Karpas-422 (cell line): Measurements from ENCODE around the gene TNFRSF12A. TPM values are rescaled to one million over a fixed set of nuclear protein-coding genes. Genes with fewer than 3 reads are reported as not detected.

Source experiments
- DNase-seq: peaks from one replicate; pipeline ENCODE4 v3.0.0-alpha.2; 2015
- H2AFZ ChIP-seq: fragments of 200-600 bp; sonication (generic); 2 replicates; pipeline ENCODE4 v1.6.1; 2014; ENCODE audit warnings: antibody characterized with exemption, low read length, mixed read lengths
- H3K27ac ChIP-seq: fragments of 200-600 bp; sonication (generic); 2 replicates; pipeline ENCODE4 v1.5.1; 2014; ENCODE audit warnings: mild to moderate bottlenecking, low read length, moderate library complexity
- H3K27me3 ChIP-seq: fragments of 200-600 bp; sonication (generic); 2 replicates; pipeline ENCODE4 v1.6.1; 2014; ENCODE audit warnings: low read length, mixed read lengths
- H3K36me3 ChIP-seq: fragments of 200-600 bp; sonication (generic); 2 replicates; pipeline ENCODE4 v1.6.1; 2014; ENCODE audit warnings: low read length, mixed read lengths; ENCODE audit not compliant: insufficient read depth
- H3K4me1 ChIP-seq: fragments of 200-600 bp; sonication (generic); 2 replicates; pipeline ENCODE4 v1.6.1; 2014; ENCODE audit warnings: mild to moderate bottlenecking, low read length, mixed read lengths
- H3K4me2 ChIP-seq: fragments of 200-600 bp; sonication (generic); 2 replicates; pipeline ENCODE4 v1.6.1; 2014; ENCODE audit warnings: low read length, low read depth, mild to moderate bottlenecking; ENCODE audit not compliant: poor library complexity, severe bottlenecking
- H3K4me3 ChIP-seq: fragments of 200-600 bp; sonication (generic); 2 replicates; pipeline ENCODE4 v1.5.1; 2014; ENCODE audit warnings: mild to moderate bottlenecking, antibody characterized with exemption, low read length, mixed read lengths
- H3K79me2 ChIP-seq: fragments of 200-600 bp; sonication (generic); 2 replicates; pipeline ENCODE4 v1.6.1; 2014; ENCODE audit warnings: mild to moderate bottlenecking, low read length, mixed read lengths
- H3K9ac ChIP-seq: fragments of 200-600 bp; sonication (generic); 2 replicates; pipeline ENCODE4 v1.6.0; 2014; ENCODE audit warnings: low read length
- H3K9me2 ChIP-seq: fragments of 200-600 bp; sonication (generic), shearing (Covaris generic); replicated peaks from 2 replicates; pipeline ENCODE4 v1.6.0; 2014; ENCODE audit warnings: mild to moderate bottlenecking, low read length, moderate library complexity; ENCODE audit not compliant: insufficient read depth
- H3K9me3 ChIP-seq: fragments of 300-700, 200-600 bp; sonication (generic); 2 replicates; pipeline ENCODE4 v1.6.1; 2014; ENCODE audit warnings: low read length, mixed read lengths
- H4K20me1 ChIP-seq: fragments of 200-600 bp; sonication (generic); 2 replicates; pipeline ENCODE4 v1.6.1; 2014; ENCODE audit warnings: mild to moderate bottlenecking, antibody characterized with exemption, low read length, low read depth; ENCODE audit not compliant: insufficient read depth
- total RNA-seq: library from RNA; depleted of rRNA; stranded (reverse); fragments of >200 nt; shearing (Covaris generic); gene quantifications from 2 replicates; pipeline ENCODE4 v1.2.3, GENCODE V29; 2014; ENCODE audit warnings: low replicate concordance

TNFRSF12A gene
- total RNA-seq, 1 experiment from 2014 or later: 9.4 TPM

- no peak overlapping the region for H3K4me3 ChIP-seq
- no peaks in the 10 kb centered on the region; the same call in 1 of the 2 replicates for H3K36me3 ChIP-seq
- H3K9me3 ChIP-seq: no peaks in the 10 kb centered on the region
- no peaks in the 10 kb centered on the region for H3K9me2 ChIP-seq
- H3K4me2 ChIP-seq: no peak overlapping the region
- H3K27ac ChIP-seq: no peak overlapping the region
- no peak for DNase-seq
- H2AFZ ChIP-seq: no peak overlapping the region
- H3K27me3 ChIP-seq: no peaks in the 10 kb centered on the region
- H3K4me1 ChIP-seq: peaks cover 16% of the 10 kb centered on the region
- 0 out of 2 replicates have a peak, but pooled peaks cover 12% of the 10 kb centered on the region for H4K20me1 ChIP-seq
- no peak overlapping the region for H3K9ac ChIP-seq
- peaks cover 4% of the 10 kb centered on the region for H3K79me2 ChIP-seq
Observed at GRCh38 chr16:3028716-3029319, 8.7 kb downstream of the TNFRSF12A start.

GRCh38 chr16:3029491-3030221 is 9.5 kb downstream of the TNFRSF12A start:
- Histone ChIP-seq H3K9ac (no peak overlapping the region), H3K79me2 (peaks cover 4% of the 10 kb centered on the region), H3K4me3 (no peak overlapping the region), H4K20me1 (0 out of 2 replicates have a peak, but pooled peaks cover 12% of the 10 kb centered on the region), H3K4me1 (peaks cover 16% of the 10 kb centered on the region), H3K27ac (no peak overlapping the region), H2AFZ (no peak overlapping the region), H3K9me3 (no peaks in the 10 kb centered on the region), H3K4me2 (no peak overlapping the region), H3K27me3 (no peaks in the 10 kb centered on the region), H3K9me2 (no peaks in the 10 kb centered on the region), H3K36me3 (no peaks in the 10 kb centered on the region; the same call in 1 of the 2 replicates)
- no peak for DNase-seq

GRCh38 chr16:3030222-3031212 is 10.3 kb downstream of the TNFRSF12A start:
- DNase-seq: no peak
- Histone ChIP-seq H4K20me1 (0 out of 2 replicates have a peak, but pooled peaks cover 9% of the 10 kb centered on the region), H3K36me3 (no peaks in the 10 kb centered on the region; the same call in 1 of the 2 replicates), H3K4me1 (peaks cover 9% of the 10 kb centered on the region), H3K9me2 (no peaks in the 10 kb centered on the region), H3K9ac (no peak overlapping the region), H3K4me2 (no peak overlapping the region), H3K4me3 (no peak overlapping the region), H3K9me3 (no peaks in the 10 kb centered on the region), H3K27ac (no peak overlapping the region), H2AFZ (no peak overlapping the region), H3K79me2 (no peaks in the 10 kb centered on the region), H3K27me3 (no peaks in the 10 kb centered on the region)

- Histone ChIP-seq H3K79me2 (no peaks in the 10 kb centered on the region), H2AFZ (no peak overlapping the region), H3K27ac (no peak overlapping the region), H3K9ac (no peak overlapping the region), H3K4me3 (no peak overlapping the region), H3K9me3 (no peaks in the 10 kb centered on the region), H3K4me2 (no peak overlapping the region), H3K4me1 (peaks cover 5% of the 10 kb centered on the region), H4K20me1 (0 out of 2 replicates have a peak, but pooled peaks cover 9% of the 10 kb centered on the region), H3K27me3 (no peaks in the 10 kb centered on the region), H3K36me3 (no peaks in the 10 kb centered on the region), H3K9me2 (no peaks in the 10 kb centered on the region)
- DNase-seq: no peak
Observed at GRCh38 chr16:3032624-3033023, 12.5 kb downstream of the TNFRSF12A start.

GRCh38 chr16:3035289-3035971 is 15.3 kb downstream of the TNFRSF12A start:
- Histone ChIP-seq H3K4me1 (no peaks in the 10 kb centered on the region), H3K4me2 (no peak overlapping the region), H2AFZ (no peak overlapping the region), H3K4me3 (no peak overlapping the region), H3K36me3 (no peaks in the 10 kb centered on the region), H3K27ac (no peak overlapping the region), H3K9me3 (no peaks in the 10 kb centered on the region), H4K20me1 (0 out of 2 replicates have a peak, but pooled peaks cover 9% of the 10 kb centered on the region), H3K27me3 (no peaks in the 10 kb centered on the region), H3K9ac (no peak overlapping the region), H3K9me2 (no peaks in the 10 kb centered on the region), H3K79me2 (no peaks in the 10 kb centered on the region)
- no peak for DNase-seq

GRCh38 chr16:3035972-3036725 is 16.0 kb downstream of the TNFRSF12A start:
- no peaks in the 10 kb centered on the region for H3K4me1 ChIP-seq
- no peak overlapping the region for H3K27ac ChIP-seq
- no peak overlapping the region for H3K4me2 ChIP-seq
- H3K9me2 ChIP-seq: no peaks in the 10 kb centered on the region
- H3K9me3 ChIP-seq: no peaks in the 10 kb centered on the region
- no peak for DNase-seq
- no peaks in the 10 kb centered on the region for H3K79me2 ChIP-seq
- no peak overlapping the region for H3K9ac ChIP-seq
- no peak overlapping the region for H3K4me3 ChIP-seq
- no peaks in the 10 kb centered on the region for H3K36me3 ChIP-seq
- no peaks in the 10 kb centered on the region for H3K27me3 ChIP-seq
- H2AFZ ChIP-seq: no peak overlapping the region
- H4K20me1 ChIP-seq: 0 out of 2 replicates have a peak, but pooled peaks cover 8% of the 10 kb centered on the region

- H3K9ac ChIP-seq: no peak within 1 kb of the TSS
- no peaks in the 10 kb centered on the region for H3K9me2 ChIP-seq
- H4K20me1 ChIP-seq: 0 out of 2 replicates have a peak, but pooled peaks cover 4% of the 10 kb centered on the region
- no peaks in the 10 kb centered on the region for H3K27me3 ChIP-seq
- no peak within 1 kb of the TSS for H3K27ac ChIP-seq
- no peak within 1 kb of the TSS for H2AFZ ChIP-seq
- no peaks in the 10 kb centered on the region for H3K79me2 ChIP-seq
- no peaks in the 10 kb centered on the region for H3K36me3 ChIP-seq
- H3K4me2 ChIP-seq: no peak within 1 kb of the TSS
- no peak for DNase-seq
- no peak within 1 kb of the TSS for H3K4me3 ChIP-seq
- H3K4me1 ChIP-seq: no peaks in the 10 kb centered on the region
- no peaks in the 10 kb centered on the region for H3K9me3 ChIP-seq
Observed at GRCh38 chr16:3036726-3037315, 16.7 kb downstream of the TNFRSF12A start, which contains the start of gene BICDL2. TSS of gene BICDL2 (minus strand) at chr16:3036944. CDS start at chr16:3035496, 1,448 bp downstream.
